Measurements from ENCODE around the gene WDR7. TPM values are rescaled to one million over a fixed set of nuclear protein-coding genes. Genes with fewer than 3 reads are reported as not detected.

The WDR7 gene
- total RNA-seq, 2 experiments from 2014 or later, result 18.0 to 19.5 TPM

GRCh38 chr18:56825321-56825720, 174.2 kb downstream of the WDR7 start:
- Mint-ChIP-seq H3K27me3 (no peaks in the 10 kb centered on the region), H3K36me3 (peaks cover 18% of the 10 kb centered on the region)

GRCh38 chr18:56825878-56826277, 174.7 kb downstream of the WDR7 start:
- Mint-ChIP-seq H3K9me3 (no peaks in the 10 kb centered on the region), H3K4me3 (no peak overlapping the region), H3K36me3 (peaks cover 16% of the 10 kb centered on the region), H3K27me3 (no peaks in the 10 kb centered on the region), H3K27ac (no peak overlapping the region), H3K4me1 (ENCODE audit: low read depth) (peaks cover 16% of the 10 kb centered on the region)
- intact Hi-C loops (cut with micrococcal nuclease), result no loop called here
- CTCF ChIA-PET, result no interaction called here
- no peak for DNase-seq
- POLR2A ChIA-PET, result no interaction called here

More at GRCh38 chr18:56825321-56825720, 174.2 kb downstream of the WDR7 start:
- intact Hi-C loops (cut with micrococcal nuclease), result no loop called here
- ChIA-PET CTCF (no interaction called here), POLR2A (no interaction called here)
- DNase-seq, result no peak
- Mint-ChIP-seq H3K4me3 (no peak overlapping the region), H3K27ac (no peak overlapping the region), H3K9me3 (no peaks in the 10 kb centered on the region), H3K4me1 (ENCODE audit: low read depth) (peaks cover 16% of the 10 kb centered on the region)

GRCh38 chr18:56831988-56832387, 180.8 kb downstream of the WDR7 start:
- CTCF ChIA-PET, result no interaction called here
- intact Hi-C loops (cut with micrococcal nuclease), result no loop called here
- Mint-ChIP-seq H3K27ac (no peak overlapping the region), H3K36me3 (peaks cover 23% of the 10 kb centered on the region), H3K4me1 (ENCODE audit: low read depth) (no peaks in the 10 kb centered on the region), H3K27me3 (no peaks in the 10 kb centered on the region), H3K4me3 (no peak overlapping the region), H3K9me3 (no peaks in the 10 kb centered on the region)
- no peak for DNase-seq
- POLR2A ChIA-PET, result no interaction called here

- Mint-ChIP-seq H3K36me3 (peaks cover 15% of the 10 kb centered on the region), H3K27ac (no peak overlapping the region), H3K4me3 (no peak overlapping the region), H3K27me3 (no peaks in the 10 kb centered on the region), H3K4me1 (ENCODE audit: low read depth) (no peaks in the 10 kb centered on the region), H3K9me3 (no peaks in the 10 kb centered on the region)
- DNase-seq, result no peak
- intact Hi-C loops (cut with micrococcal nuclease), result no loop called here
- POLR2A ChIA-PET, result no interaction called here
- CTCF ChIA-PET, result no interaction called here
These were observed 184.2 kb downstream of the WDR7 start for GRCh38 chr18:56835331-56835730.

- H3K9me3 Mint-ChIP-seq, result no peaks in the 10 kb centered on the region
- H3K36me3 Mint-ChIP-seq, result peaks cover 11% of the 10 kb centered on the region
- H3K27me3 Mint-ChIP-seq, result no peaks in the 10 kb centered on the region
- intact Hi-C loops (cut with micrococcal nuclease), result no loop called here
- DNase-seq, result no peak
- POLR2A ChIA-PET, result no interaction called here
- H3K27ac Mint-ChIP-seq, result no peak overlapping the region
- H3K4me1 Mint-ChIP-seq (ENCODE audit: low read depth), result no peaks in the 10 kb centered on the region
- CTCF ChIA-PET, result no interaction called here
- no peak overlapping the region for H3K4me3 Mint-ChIP-seq
These were observed 185.0 kb downstream of the WDR7 start for GRCh38 chr18:56836173-56836572.

- no peak overlapping the region for H3K27ac Mint-ChIP-seq
- POLR2A ChIA-PET, result no interaction called here
- peaks cover 10% of the 10 kb centered on the region for H3K36me3 Mint-ChIP-seq
- intact Hi-C loops (cut with micrococcal nuclease), result no loop called here
- CTCF ChIA-PET, result no interaction called here
- H3K9me3 Mint-ChIP-seq, result peaks cover 4% of the 10 kb centered on the region
- DNase-seq, result no peak
- no peaks in the 10 kb centered on the region for H3K27me3 Mint-ChIP-seq
- no peak overlapping the region for H3K4me3 Mint-ChIP-seq
- H3K4me1 Mint-ChIP-seq (ENCODE audit: low read depth), result no peaks in the 10 kb centered on the region
These were observed 190.7 kb downstream of the WDR7 start for GRCh38 chr18:56841836-56842235.

GRCh38 chr18:56843241-56843640, 192.1 kb downstream of the WDR7 start:
- Mint-ChIP-seq H3K9me3 (peaks cover 4% of the 10 kb centered on the region), H3K4me1 (ENCODE audit: low read depth) (no peaks in the 10 kb centered on the region), H3K27ac (no peak overlapping the region), H3K27me3 (no peaks in the 10 kb centered on the region), H3K4me3 (no peak overlapping the region), H3K36me3 (peaks cover 10% of the 10 kb centered on the region)
- ChIA-PET POLR2A (no interaction called here), CTCF (no interaction called here)
- no peak for DNase-seq
- intact Hi-C loops (cut with micrococcal nuclease), result no loop called here

- H3K27ac Mint-ChIP-seq, result no peak overlapping the region
- H3K4me3 Mint-ChIP-seq, result no peak overlapping the region
- intact Hi-C loops (cut with micrococcal nuclease), result no loop called here
- peaks cover 12% of the 10 kb centered on the region for H3K36me3 Mint-ChIP-seq
- ChIA-PET CTCF (no interaction called here), POLR2A (no interaction called here)
- no peak for DNase-seq
- peaks cover 4% of the 10 kb centered on the region for H3K9me3 Mint-ChIP-seq
- H3K27me3 Mint-ChIP-seq, result no peaks in the 10 kb centered on the region
- H3K4me1 Mint-ChIP-seq (ENCODE audit: low read depth), result no peaks in the 10 kb centered on the region
These were observed 193.4 kb downstream of the WDR7 start for GRCh38 chr18:56844556-56844955.

- Mint-ChIP-seq H3K36me3 (peaks cover 3% of the 10 kb centered on the region), H3K9me3 (peaks cover 1% of the 10 kb centered on the region), H3K4me1 (ENCODE audit: low read depth) (no peaks in the 10 kb centered on the region), H3K27me3 (no peaks in the 10 kb centered on the region), H3K4me3 (no peak overlapping the region), H3K27ac (no peak overlapping the region)
- ChIA-PET CTCF (no interaction called here), POLR2A (no interaction called here)
- intact Hi-C loops (cut with micrococcal nuclease), result no loop called here
- DNase-seq, result no peak
These were observed 200.6 kb downstream of the WDR7 start for GRCh38 chr18:56851774-56852173.

GRCh38 chr18:56853961-56854360, 202.8 kb downstream of the WDR7 start:
- ChIA-PET CTCF (interaction anchor here (0.9 kb wide), 1 partner anchor 705 kb away, joined by 3 read pairs; no protein-coding TSS in a partner anchor), POLR2A (no interaction called here)
- no peak overlapping the region for H3K27ac Mint-ChIP-seq
- DNase-seq, result no peak
- no peaks in the 10 kb centered on the region for H3K4me1 Mint-ChIP-seq (ENCODE audit: low read depth)
- no peaks in the 10 kb centered on the region for H3K27me3 Mint-ChIP-seq
- no peaks in the 10 kb centered on the region for H3K9me3 Mint-ChIP-seq
- no peak overlapping the region for H3K4me3 Mint-ChIP-seq
- intact Hi-C loops (cut with micrococcal nuclease), result no loop called here
- peaks cover under 1% of the 10 kb centered on the region for H3K36me3 Mint-ChIP-seq

- intact Hi-C loops (cut with micrococcal nuclease), result no loop called here
- Mint-ChIP-seq H3K27ac (no peak overlapping the region), H3K4me3 (no peak overlapping the region), H3K9me3 (no peaks in the 10 kb centered on the region), H3K27me3 (no peaks in the 10 kb centered on the region), H3K36me3 (no peaks in the 10 kb centered on the region), H3K4me1 (ENCODE audit: low read depth) (no peaks in the 10 kb centered on the region)
- POLR2A ChIA-PET, result interaction anchor here (0.6 kb wide), 1 partner anchor 140 kb away, joined by 5 read pairs; no protein-coding TSS in a partner anchor
- CTCF ChIA-PET, result no interaction called here
- no peak for DNase-seq
These were observed 210.1 kb downstream of the WDR7 start for GRCh38 chr18:56861244-56861643.

- Mint-ChIP-seq H3K27me3 (no peaks in the 10 kb centered on the region), H3K9me3 (no peaks in the 10 kb centered on the region), H3K36me3 (no peaks in the 10 kb centered on the region), H3K4me3 (no peak overlapping the region), H3K27ac (no peak overlapping the region), H3K4me1 (ENCODE audit: low read depth) (peaks cover 5% of the 10 kb centered on the region)
- CTCF ChIA-PET, result interaction anchor here (0.6 to 2.0 kb wide), 14 partner anchors 10 to 692 kb away, joined by 3 to 5 read pairs (median 3); no protein-coding TSS in a partner anchor
- no peak for DNase-seq
- intact Hi-C loops (cut with micrococcal nuclease), result loop anchor here (5.0 kb wide), 1 partner anchor 688 kb away; no protein-coding TSS in a partner anchor
- POLR2A ChIA-PET, result no interaction called here
These were observed 218.1 kb downstream of the WDR7 start for GRCh38 chr18:56869189-56869777.

- CTCF ChIA-PET, result no interaction called here
- Mint-ChIP-seq H3K9me3 (no peaks in the 10 kb centered on the region), H3K4me3 (no peak overlapping the region), H3K27ac (no peak overlapping the region), H3K4me1 (ENCODE audit: low read depth) (peaks cover 5% of the 10 kb centered on the region), H3K36me3 (no peaks in the 10 kb centered on the region), H3K27me3 (no peaks in the 10 kb centered on the region)
- POLR2A ChIA-PET, result no interaction called here
- intact Hi-C loops (cut with micrococcal nuclease), result no loop called here
- no peak for DNase-seq
These were observed 219.8 kb downstream of the WDR7 start for GRCh38 chr18:56870982-56871381.

All from activated CD4-positive, alpha-beta memory T cell treated with anti-CD3 and anti-CD28 coated beads for 36 hours (primary cell).